ENCODE results near the gene CMPK2.
"Not testable (repeated sequence)": the region's sequence is repeated elsewhere in the genome, so short reads cannot be mapped to it uniquely, and the experiment has no call there.

CMPK2 gene, protein sequence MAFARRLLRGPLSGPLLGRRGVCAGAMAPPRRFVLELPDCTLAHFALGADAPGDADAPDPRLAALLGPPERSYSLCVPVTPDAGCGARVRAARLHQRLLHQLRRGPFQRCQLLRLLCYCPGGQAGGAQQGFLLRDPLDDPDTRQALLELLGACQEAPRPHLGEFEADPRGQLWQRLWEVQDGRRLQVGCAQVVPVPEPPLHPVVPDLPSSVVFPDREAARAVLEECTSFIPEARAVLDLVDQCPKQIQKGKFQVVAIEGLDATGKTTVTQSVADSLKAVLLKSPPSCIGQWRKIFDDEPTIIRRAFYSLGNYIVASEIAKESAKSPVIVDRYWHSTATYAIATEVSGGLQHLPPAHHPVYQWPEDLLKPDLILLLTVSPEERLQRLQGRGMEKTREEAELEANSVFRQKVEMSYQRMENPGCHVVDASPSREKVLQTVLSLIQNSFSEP

DNA sequence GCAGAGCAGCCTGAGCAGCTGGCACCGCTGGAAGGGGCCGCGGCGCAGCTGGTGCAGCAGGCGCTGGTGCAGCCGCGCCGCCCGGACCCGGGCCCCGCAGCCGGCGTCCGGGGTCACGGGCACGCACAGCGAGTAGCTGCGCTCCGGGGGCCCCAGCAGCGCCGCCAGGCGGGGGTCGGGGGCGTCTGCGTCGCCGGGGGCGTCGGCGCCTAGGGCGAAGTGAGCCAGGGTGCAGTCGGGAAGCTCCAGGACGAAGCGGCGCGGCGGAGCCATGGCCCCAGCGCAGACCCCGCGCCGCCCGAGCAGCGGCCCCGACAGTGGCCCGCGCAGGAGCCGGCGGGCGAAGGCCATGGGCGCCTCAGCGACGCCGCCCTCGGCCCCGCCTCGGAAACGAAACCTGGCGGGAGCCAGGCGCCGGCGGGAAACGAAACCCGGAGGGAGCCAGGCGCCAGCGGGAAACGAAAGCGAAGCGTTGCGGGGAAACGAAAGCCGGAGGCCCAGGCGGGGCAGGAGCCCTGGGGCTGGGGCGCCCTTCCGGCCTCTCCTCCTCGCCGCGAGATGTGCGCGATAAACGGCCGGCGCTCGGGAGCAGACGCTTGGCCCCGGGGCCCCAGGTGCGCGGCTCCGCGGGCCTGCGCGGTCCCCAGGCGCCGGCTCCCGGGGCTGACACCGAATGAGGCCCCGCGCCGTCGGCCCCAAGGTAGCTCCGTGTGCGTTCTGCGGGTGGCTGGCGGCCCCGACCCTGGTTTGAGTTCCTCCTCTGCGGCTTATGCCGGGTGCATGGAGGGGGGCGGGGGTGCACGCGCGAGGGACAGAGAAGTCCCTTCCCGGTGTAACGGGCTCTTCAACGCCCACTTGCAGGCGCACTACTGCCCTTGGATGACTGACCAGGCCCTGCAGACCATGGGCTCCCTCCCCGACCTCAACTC, at the start of gene CMPK2:
Gene CMPK2, minus strand, starts transcription at position 562 of the 929 bp plus-strand sequence. Its CDS starts 211 bp downstream, at position 351.
- DNase-seq: peak; percentile 77

DNA sequence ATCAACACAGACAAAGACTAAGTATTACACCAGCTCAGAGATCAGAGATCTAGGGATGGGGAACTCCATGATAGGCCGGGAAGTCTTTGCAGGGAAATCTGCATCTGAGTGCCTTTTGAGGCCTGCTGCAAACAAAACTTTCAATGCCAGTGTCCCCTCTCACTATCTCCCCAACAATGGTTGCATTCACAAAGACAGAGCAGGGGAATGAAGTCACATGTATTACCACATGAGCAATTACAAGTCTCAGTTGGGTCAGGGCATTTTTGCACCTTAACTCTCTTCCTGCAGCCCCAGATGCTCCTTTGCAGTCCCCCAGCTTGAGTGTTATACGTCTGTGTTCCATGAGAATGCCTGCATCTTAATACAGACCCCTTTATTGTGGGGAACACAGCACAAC, 49.7 kb upstream of the CMPK2 start:
- DNase-seq: no peak

DNA sequence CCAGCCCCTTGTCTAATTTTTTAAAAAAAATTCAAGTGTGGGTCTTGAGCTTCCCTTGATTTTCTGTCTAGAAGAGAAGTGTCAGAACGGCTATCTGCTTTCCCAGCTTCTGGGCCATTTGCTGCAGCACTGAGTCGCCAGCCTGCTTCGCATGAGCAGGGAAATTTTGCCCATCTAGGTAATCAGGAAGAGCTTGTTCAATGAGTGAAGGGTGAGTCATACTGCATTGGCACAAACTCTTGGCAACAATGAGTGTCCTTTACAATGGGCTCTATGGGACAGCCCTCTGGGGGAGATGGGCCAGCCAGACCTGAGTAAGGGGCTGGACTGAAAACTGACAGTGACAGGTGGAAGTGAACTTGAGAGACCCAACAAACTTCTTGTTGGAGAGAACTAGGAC, 49.1 kb upstream of the CMPK2 start:
- peak; percentile 28 for DNase-seq

DNA sequence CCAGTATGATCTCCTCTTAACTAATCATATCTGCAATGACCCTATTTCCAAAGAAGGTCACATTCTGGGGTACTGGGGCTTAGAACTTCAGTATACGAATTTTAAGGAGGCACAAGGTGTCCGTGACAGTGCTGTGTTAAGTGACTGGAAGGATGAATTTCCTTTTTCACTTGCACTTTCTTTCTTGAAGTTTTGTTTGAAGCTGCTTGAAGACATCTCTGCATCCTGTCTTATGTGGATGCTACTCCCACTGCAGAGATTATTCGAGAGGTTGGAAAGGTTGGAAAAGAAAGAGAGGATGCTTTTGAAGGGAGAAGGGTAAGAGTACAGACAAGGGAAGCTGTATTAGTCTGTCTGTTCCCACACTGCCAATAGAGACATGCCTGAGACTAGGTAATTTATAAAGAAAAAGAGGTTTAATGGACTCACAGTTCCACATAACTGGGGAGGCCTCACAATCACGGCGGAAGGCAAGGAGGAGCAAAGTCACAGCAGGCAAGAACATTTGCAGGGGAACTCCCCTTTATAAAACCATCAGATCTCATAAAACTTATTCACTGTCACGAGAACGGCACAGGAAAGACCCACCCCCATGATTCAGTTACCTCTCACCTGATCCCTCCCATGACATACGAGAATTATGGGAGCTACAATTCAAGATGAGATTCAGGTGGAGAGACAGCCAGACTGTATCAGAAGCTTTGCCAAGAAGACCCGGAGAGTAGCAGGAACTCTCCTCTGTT, 47.9 kb upstream of the CMPK2 start:
- peak; percentile 72 for DNase-seq

DNA sequence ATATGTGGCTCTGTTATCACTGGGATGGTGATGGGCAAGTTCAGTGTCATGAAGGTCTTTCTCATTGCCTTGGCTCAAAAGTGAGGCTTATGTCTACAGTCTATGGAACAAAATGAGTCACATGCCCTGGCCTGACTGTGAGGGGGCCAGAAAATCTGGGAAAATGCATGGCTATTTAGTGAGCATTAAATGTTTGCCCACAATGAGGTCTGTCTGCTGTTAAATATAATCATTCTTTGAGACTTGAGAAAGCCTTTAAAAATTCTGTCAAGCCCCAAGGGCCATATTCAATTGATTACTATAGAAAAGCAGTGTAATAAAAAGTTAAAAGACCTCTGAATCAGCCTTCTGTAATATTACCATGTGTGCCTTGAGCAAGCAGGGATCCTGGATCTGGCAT, 46.0 kb upstream of the CMPK2 start:
- DNase-seq: no peak

DNA sequence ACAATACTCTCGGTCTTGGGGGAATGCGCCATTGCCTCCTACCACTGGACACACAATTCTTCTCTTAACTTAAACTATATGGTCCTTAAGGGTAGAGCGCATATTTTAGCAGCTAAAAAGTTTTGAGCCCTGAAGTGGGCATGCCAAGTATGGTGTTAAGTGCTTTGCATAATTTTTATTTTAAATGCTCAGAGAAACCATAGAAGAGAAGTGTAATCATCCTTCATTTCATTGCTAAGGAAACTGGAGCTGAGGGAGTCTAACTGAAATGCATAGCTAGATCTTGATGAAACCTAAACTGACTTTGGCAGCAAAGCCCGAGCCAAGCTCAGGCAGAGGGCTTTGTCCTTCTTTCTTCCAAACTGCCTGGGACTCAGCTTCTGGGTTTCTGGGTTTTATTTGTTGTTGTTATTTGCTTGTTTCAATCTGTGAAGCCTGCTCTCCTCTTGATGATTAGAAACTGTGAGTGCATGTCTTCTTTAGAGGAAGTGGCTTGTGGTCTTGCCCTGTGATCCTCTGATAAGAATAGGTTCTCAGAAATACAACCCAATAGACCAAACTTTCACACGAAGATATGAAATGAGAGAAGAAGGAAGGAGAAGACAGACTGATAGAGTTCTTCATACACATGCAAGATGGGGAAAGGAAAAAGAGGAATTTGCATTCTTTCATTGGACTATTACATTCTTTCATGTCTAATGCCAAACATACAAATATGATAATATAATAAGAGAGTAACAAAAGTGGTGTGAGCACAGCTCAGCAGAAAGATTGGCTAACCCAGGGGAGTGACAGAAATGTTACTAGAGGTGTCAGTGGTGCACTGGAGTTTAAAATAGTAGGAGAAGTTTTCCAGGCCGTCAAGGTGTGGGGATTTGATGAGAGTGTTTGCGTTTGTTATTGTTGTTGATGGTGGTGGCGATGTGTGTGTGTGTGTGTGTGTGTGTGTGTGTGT, 44.0 kb upstream of the CMPK2 start:
- no peak for DNase-seq

DNA sequence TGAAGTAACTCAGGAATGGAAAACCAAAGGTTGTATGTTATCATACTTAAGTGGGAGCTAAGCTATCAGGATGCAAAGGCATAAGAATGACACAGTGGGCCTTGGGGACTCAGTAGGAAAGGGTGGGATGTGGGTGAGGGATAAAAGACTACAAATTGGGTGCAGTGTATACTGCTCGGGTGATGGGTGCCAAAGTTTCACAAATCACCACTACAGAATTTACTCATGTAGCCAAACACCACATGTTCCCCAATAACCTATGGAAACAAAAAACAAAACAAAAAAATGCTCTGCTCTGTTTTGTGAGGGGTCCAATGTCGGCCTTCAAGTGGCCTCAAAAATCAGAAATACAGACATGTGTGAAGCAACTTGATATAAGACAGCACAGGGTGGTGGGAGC, 42.6 kb upstream of the CMPK2 start:
- no peak for DNase-seq

DNA sequence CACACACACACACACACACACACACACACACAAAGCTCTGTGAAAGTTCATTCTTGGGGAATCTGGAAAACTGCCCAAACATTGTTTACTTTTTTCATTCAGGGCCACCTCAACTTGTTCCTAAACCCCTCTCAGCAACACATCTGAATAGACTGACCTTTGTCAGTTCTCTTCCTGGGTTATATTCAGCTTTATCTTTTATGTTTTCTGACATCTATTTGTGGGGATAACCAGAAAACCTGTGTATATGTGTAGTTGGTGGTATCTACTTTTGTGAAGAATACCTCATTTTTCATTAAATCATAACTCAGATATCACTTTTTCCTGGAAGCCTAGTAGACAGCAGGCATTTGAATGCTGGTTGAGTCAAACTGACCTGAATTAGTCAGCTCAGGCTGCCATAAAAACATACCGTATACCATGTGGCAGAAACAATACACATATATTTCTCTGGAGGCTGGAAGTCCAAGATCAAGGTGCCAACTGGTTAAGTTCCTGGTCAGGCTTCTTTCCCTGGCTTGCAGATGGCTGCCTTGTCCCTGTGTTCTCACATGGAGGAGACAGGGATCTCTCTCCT, 40.5 kb upstream of the CMPK2 start:
- DNase-seq: no peak

DNA sequence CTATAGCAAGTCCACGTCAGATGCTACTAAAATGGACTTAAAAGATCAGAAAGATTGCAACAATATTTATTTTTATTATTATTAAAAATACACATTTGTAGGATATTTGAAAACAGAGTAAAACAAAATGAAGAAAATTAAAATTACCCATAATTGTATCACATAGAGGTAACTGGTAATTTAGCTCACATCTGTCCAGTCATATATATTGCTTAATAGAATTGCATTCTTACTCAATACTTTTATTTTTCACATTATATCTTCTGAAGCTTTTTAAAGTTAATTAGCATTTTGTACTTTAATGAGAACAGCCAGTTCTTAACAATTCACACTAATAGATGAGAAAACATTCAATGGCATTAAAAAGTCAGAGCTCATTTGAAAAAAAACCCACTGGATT, 40.0 kb upstream of the CMPK2 start:
- no peak for DNase-seq

DNA sequence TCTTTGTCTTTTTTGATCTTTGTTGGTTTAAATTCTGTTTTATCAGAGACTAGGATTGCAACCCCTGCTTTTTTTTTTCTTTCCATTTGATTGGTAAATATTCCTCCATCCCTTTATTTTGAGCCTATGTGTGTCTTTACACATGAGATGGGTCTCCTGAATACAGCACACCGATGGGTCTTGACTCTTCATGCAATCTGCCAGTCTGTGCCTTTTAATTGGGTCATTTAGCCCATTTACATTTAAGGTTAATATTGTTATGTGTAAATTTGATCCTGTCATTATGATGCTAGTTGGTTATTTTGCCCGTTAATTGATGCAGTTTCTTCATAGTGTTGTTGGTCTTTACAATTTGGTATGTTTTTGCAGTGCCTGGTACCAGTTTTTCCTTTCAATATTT, 36.9 kb upstream of the CMPK2 start:
- DNase-seq: not testable (repeated sequence)

DNA sequence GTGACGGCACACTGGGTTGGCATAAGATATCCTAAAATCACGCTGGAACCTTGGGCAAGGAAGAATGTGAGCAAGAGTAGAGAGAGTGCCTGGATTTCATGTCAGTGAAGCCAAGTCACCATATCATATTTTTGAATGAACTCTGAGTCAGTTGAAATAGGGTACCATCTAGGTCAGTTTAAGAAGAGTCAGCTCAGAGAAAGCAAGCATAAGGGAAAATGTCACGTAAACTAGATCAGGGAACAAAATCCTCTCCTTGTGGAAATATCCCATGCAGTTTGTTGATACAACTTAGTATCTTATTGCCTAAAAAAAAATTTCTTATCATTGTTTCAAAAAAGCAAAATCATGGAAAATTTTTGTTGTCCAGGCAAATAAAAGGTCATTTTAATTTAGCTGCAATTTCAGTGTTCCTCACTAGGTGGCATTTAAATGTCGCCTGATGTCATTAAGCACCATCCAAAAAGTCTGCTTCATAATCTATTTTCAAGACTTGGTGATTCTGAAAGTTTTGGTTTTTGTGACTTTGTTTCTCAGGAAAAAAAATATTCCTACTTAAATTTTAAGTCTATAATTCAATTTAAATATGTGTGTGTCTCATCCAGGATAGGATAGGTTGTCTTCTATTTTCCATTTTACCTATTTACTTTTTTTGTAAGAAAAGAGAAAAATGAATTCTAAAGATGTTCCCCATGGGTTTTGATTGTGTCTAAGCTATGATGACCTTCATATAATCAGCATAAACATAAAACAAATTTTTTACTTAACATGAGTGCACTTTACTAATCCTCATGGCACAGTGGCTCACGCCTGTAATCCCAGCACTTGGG, 31.4 kb upstream of the CMPK2 start:
- no peak for DNase-seq

DNA sequence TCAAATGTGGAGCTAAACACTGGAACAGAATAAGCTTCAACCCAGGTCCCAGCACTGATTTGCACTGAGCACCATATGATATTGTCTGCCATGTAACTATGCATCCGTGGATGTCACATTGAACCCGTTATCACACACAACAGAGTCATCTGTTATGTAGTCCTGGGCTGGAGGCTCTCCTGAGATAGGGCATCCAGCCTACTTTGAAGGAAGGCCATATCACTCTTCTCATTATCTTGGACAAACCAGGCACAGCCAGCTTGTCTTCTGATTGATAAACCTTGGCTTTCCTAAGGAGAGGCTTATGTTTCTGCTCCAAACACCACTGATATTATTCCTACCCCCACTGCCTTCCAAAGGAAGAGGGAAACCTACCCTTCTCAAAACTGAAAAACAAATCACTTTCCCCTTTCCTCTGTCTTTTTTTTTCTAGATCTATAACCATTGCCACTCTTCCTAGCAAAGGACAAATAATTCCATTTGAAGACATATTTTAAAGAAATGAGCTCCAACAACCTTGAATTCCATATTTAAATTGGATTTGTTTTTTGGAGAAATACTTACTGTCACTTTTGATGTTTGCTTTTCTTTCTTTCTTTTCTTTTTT, 28.3 kb upstream of the CMPK2 start:
- no peak for DNase-seq

DNA sequence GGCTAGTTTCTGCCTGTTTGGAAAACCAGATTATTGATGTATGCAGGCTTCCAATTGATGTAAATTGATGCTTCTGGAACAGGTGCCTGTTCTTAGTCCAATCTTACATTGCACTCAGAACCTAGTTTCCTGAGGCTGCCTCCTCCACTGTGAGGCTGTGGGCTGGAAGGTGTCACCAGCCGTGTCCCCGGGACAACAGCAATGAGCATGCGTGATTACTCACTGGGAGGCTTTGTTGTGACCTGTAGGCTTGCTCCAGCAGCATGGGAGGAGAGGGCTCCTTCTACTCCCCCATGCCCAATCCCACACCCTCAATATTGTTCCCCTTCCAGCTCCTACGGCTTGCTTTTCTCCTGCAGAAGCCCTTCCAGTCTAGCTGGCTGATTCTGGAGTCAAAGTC, 23.0 kb upstream of the CMPK2 start:
- DNase-seq: no peak

DNA sequence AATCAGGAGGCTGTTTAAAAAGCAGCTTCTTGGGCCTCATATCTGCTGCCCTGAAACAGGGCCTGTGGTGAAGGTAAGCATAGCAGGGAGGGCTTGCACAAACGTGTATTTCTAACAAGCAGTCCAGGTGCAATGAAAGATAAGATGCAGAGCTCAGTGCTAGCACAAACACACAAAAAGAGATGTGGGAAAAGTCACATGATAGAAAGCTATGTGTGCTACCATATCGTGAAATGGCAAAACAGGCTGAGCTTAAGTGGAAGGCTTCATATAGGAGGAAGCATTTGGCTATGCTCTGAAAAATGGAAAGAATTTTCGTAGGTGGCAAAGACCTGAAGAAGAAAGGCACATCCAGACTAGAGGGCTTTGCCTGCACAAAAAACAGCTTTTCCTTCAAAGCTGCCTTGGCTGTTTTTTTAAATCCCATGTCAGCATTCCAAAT, 22.1 kb upstream of the CMPK2 start:
- no peak for DNase-seq

DNA sequence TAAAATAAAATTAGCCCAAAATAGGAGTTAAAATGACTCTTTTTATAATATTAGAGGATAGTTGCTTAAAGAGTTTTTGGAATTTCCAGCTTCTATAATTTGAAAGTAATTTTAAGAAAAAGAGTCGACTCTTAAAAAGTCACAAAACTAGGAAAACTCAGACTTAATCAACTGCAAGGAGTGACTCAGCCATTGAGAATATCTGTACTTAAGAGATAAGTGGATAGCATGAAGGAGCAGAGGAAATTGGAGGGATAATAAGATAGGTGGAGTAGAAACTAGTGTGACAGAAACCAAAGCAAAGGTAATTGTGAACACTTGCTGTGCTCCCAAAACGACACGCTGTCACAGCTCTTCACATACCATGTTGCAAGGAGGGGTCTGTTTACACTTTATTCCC, 20.3 kb upstream of the CMPK2 start:
- no peak for DNase-seq

DNA sequence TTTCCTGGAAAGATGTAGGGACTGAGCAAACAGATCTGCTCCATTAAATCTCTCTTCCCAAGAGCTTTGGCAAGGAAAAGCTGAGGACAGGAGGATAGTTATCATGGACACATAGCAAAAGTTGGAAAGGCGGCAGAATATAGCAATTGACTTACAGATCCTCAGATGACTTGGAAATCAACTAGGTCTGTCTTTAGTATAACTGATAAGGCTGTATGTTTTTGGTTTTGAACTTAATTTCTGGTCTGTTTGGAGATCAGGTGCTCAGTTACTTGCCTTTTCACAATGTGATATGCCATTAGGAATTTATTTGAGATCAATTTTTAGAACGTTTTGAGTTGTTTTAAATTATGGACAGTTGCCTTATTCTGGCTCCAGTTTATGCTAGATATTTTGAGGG, 19.8 kb upstream of the CMPK2 start:
- no peak for DNase-seq

DNA sequence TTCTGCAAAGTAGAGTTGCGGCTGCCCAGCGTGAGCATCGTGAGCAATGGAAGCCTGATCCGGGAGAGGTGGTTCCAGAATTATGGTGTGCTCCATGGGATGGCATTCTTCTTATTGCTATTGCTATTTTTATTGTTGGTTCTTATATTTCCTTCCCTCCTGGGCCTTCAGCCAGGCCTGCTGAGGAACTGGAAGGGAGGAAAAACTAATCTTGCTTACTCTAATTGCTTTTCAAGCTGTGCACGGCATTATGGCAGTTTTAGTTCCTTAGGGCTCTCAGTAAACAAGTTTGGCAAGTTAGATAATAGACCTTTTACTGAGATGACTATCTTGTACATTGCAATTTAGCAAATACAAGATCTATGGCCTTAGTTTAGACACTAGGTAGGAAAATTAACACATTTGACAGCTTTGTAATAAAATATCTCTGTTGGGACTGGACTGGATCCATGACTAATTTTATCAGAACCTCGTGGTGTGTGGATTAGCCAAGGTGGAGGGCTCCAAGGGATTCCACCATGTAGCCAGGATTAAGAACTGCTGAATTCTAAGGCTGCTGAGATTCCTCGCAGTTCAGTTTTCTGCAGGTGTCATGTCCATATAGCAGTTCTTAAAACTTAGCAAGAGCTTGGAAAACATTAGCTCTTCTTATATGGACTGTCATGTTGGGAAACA, 17.9 kb upstream of the CMPK2 start:
- DNase-seq: no peak

DNA sequence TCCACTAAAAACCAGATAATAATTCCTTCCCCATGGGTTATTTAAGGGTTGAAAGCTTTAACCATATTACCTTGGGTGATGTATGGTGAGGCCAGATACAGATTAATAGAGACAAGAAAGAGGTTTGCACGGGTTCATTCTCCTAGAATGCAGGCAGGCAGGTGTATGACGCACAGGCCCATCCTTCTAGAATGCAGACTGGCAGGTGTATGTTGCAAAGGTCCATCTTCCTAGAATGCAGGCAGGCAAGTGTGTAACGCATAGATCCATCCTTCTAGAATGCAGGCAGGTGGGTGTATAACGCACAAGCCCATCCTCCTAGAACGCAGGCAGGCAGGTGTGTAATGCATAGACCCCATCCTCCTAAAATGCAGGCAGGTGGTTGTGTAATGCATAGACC, 15.8 kb upstream of the CMPK2 start:
- no peak for DNase-seq

DNA sequence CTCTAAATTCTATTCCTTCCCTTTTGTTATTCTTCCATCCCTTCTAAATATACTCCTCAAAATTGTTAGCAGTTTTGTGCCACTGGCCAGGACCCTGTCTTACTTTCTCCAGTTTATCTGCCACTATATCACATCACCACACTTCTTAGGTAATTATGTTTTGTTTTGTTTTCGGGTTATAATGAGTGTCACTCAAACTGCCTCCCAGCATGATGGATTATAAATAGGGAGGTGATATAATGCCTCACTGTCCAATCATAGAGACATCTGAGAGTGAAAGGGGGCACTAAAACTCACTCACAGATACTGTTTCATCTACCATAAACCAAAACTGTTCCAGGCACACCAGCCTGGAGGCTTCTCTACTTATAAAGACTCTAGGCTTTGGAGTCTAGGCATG, 15.3 kb upstream of the CMPK2 start:
- DNase-seq: no peak

Measured in stimulated activated CD4-positive, alpha-beta T cell treated with anti-CD3 and anti-CD28 coated beads, Interleukin-1b, Interleukin-23, amount 100 ng/mL, for 48 hours (primary cell).